Activated CD4-positive, CD25-positive, alpha-beta regulatory T cell treated with anti-CD3 and anti-CD28 coated beads, Interleukin-2, amount 50 U/mL, for 24 hours (primary cell): ENCODE results near the gene NTM.

Source experiments
- ATAC-seq, 2 donors: fragments of 150-1000 bp; cut with Tn5 transposase; one replicate each; pipeline ENCODE4 v1.10.0; 2021; ENCODE audit warnings: mild to moderate bottlenecking in 1 of 2, moderate library complexity in 1 of 2

The NTM gene

DNA sequence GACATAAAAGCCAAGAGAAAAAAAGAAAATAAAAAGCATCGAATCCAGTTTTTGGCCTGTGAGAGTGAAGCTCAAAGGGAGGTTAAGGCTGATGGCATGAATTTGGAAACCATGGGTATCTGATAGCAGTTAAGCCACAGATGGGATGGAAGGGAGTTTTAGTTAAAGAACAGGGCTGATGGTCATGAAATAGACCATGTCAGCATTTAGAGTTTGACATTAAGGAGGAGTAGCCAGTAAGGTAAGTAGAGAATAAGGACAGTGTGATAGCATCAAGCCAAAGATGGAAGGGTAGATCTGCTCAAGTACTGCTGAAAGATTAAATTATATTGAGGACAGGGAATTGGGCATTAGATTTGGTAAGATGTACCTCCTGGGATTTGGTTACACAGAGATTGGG is 826.5 kb downstream of the NTM start:
- no peak for ATAC-seq

DNA sequence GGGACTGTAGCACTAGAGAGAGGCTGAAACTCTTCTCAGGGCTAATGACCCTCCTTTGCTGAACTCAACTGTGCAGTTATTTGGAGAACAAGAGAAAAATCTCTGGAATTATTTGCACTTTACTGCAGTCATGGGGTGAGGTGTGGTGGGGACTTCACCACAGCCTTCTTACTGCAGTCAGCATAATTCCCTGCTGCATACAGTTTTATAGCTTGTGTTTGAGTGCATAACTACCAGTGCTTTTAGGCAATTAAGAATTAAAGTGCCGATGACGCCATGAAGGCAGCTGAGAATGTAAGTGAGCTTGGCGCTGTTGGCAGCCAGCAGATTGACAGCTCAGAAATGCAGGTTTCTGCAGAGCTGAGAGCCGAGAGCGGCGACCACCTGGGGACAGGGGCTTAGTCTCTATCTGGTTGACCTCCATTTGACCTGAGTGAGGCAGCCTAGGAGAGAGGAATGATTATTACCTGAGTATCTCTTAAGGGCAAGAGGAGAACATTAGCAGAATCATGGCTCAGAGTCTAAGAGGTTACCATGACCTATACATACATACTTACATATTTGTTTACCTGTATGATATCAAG is 830.0 kb downstream of the NTM start:
- no peak for ATAC-seq

DNA sequence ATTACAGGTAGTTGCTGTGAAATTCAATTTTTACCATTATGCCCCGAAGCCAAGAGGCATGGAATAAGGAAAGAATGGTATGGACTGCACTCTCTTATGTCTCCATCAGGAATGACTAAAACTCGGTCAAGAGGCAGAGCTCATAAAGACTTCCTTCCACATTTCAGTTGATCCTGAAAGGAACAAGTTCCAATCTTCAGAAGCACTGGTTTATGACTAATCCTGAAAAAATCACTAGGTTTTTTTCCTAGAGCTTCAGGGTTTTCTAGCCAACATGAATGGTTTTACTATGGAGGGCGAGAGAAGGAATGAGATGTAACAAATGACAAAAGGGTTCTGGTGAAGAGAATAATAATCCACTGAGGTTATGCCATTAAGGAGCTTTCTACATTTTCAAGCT is 832.2 kb downstream of the NTM start:
- no peak for ATAC-seq

- ATAC-seq: no peak
Measured at GRCh38 chr11:132205006-132205405, 834.6 kb downstream of the NTM start.

GRCh38 chr11:132205496-132205895 is 835.1 kb downstream of the NTM start:
- ATAC-seq: no peak

GRCh38 chr11:132206993-132207392 is 836.6 kb downstream of the NTM start:
- ATAC-seq: no peak

DNA sequence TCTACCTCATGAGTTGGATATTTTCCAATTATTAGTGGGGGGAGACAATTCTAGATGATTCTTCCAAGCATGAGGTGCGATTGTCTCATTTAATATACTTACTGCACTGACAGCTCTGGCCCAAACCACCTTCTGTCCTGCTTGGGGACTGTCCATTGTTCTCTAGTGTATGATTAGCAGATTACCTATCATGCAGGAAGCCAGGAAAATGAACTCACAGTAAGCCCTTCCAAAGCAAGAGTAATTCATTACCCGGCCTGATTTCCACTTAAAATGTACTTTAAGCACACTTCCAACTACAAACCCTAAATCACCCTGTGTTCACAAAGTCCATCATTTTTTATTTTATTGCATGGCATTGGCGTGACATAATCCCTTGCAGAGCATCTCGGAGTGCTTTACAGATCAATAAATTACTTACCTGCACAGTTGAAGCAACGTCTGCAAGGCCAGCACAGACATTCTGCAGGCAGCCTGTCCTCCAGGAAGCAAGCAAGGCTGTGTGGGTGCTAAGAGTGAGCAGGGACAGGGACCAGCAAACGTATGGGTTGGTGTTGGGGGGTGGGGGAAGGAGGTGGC is 838.2 kb downstream of the NTM start:
- ATAC-seq: no peak

DNA sequence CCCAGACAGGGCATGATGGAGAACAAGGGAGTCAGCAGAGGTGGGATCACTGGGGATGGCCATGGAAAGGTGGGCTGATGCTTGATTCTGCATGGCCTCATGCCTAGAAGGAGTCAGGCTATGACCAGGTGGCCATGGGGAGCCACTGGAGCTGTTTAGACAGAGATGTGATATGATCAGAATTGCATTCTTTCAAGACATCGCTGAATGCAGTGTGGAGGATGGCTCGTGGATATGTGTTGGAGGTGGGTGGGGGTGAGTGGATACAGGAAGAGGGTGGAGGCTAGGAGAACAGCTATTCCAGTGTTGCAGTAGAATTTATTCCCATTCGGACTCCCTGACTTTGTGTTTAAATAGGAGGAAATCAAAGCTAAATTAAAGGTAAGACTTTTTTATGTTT is 841.1 kb downstream of the NTM start:
- no peak for ATAC-seq

DNA sequence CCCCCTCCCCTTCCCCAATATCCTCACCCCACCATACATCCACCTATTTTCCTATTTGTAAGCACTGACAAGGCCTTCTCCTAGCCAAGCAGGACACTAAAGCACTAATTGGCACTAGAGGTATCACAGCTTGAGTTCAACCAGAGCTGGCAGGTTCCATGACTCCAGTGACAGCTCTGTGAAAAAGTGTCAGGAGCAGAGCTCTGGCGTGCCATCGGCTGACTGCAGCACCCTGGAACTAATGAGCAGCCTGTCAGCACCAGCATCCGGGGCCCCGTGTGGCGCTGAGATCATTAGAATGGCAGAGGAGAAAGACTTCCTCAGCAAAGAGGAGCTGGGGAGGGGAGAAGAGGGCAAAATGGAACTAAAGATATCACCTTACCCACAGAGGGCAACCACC is 847.4 kb downstream of the NTM start:
- ATAC-seq: no peak

- no peak for ATAC-seq
Measured at GRCh38 chr11:132220474-132220873, 850.1 kb downstream of the NTM start.

GRCh38 chr11:132222345-132222744 is 851.9 kb downstream of the NTM start:
- ATAC-seq: no peak

DNA sequence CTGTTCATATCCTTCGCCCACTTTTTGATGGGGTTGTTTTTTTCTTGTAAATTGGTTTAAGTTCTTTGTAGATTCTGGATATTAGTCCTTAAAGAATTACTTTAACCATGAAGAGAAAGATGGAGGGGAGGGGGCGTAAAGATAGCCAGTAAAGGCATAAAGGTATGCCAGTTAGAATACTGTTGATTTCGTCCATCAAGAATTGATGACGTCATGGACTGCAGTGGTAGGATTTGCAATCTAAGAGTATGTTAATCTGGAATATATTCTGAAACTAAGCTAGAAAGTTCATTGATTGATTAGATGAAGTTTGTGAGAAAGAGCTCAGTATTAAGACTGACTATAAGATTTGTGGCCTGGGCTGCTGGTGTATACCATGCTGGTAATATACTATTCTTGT is 856.1 kb downstream of the NTM start:
- no peak for ATAC-seq

DNA sequence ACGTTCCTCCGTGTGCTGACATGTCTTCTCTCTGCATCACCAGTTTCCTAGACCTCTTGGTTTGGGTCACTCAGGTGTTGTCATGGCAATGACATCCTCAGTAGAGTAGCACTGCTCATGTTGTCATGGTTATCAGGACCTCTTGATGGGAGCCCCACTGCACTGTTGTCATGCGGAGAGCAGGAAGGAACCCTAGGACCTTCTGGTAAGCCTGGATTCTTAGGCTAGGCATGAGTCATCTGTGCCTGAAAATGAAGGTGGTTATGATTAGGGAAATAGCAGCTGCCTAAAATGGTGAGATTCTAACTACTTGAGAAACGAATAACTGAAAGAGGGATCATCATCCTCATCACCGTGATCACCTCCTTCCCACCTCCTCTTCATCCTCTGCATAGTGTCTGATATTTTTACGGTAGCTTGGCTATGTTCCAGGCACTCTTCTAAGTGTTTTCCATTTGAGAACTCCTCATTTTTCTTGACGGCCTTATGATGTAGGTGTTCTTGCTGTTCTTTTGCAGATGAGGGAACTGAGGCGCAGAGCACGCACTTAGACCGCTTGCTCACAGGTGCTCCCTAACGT is 858.4 kb downstream of the NTM start:
- no peak for ATAC-seq

GRCh38 chr11:132231656-132232347 is 861.4 kb downstream of the NTM start:
- ATAC-seq: no peak

DNA sequence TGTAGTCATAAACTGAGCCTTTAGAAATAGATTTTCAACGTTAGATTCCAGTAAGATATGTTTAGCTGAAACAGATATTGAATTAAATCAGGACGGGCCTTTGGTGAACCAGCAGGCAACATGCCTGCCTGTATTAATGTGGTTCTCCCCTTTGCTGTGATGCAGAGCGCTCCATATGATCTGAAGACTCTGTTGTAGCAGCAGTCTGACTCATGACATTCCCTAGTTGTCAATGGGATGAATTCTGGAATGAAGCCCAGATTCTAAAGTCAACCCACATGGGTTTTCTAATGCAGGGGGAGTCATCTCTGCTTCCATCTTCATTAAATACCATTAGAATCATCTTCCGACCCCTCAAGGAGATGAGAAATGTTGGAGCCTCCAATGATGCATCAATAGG is 864.5 kb downstream of the NTM start:
- ATAC-seq: no peak

DNA sequence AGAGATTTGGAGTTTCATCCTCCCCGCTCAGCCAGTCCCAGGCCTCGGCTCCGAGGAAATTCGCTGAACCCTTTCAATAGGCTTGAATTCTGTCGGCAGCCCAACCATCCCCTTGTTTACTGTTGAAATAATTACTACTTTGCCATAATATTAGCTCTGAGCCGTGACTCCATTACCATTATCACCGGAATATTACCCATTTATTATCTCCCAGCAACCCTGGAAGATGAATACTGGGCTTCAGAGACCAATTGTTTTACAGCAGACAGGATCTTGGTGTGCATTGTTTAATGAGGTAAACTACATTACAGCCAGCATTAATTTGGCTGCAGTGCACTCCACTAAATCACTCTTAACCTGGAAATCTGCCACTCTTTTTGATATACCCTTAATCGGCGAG is 867.4 kb downstream of the NTM start:
- ATAC-seq: no peak

DNA sequence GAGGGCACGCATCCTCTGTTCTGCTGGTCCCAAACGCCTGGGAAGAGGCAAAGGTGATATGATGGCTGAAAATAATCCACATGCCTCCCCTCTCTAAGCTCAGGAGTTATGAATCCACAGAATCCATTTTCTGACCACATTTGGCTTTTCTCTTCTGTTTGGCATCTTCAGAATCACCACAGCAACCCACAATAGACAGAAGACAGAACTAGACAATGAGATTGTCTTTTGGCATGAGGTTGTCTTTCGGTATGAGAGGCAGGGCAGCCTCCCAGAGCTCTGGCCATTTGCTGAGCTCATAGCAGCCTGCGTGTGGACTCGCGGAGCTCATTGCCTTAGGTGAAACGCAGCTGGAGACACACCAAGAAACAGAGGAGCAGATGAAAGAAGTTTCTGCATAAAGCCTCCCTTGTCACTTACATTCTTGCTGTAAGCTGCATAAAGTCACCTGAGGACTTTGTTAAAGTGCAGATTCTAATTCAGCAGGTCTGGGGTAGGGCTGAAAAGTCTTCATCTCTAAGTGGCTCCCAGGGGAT is 868.0 kb downstream of the NTM start:
- ATAC-seq: no peak

DNA sequence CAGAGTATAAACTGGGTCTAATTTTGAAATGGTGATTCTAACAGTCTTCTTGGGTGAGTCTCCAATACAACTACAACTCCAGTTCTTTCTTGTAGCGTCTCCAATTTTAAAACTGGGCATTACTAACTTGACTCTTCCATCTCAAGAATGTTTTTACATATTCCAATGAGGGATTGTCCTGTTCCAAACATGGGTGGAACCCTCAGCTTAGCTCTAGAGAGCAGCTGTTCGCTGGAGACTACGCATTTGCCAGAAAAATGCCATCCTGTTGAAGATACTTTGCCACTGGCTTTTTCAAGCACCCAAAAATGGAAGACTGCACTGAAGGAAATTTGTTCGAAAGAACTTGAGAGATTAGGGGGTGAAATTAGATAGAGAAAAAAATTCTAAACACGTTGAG is 870.0 kb downstream of the NTM start:
- ATAC-seq: no peak

GRCh38 chr11:132242632-132243031 is 872.2 kb downstream of the NTM start:
- ATAC-seq: no peak

GRCh38 chr11:132244846-132245245 is 874.4 kb downstream of the NTM start:
- ATAC-seq: no peak

GRCh38 chr11:132245403-132246385 is 875.3 kb downstream of the NTM start:
- no peak for ATAC-seq

DNA sequence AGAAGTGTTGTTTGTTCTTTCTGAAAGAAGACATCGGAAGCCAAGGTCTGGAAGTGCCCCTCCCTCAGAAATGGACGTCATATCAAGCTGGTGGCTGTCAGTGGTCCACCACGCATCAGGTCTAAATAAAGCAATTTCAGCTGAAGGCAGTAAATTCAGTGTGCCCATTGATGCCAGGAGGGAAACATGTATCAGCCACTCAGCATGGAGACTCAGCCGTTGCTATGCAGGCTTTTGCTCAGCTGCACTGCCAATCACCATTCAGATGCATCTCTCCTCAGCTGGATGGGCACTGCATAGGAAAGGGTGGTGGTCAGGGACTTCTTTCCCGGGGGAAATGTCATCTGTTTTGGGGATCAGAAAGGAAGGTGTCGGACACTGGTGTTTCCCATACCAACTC is 878.2 kb downstream of the NTM start:
- ATAC-seq: no peak

GRCh38 chr11:132249256-132249655 is 878.8 kb downstream of the NTM start:
- ATAC-seq: no peak
